Heart left ventricle (tissue), 16 donors: ENCODE results near the gene ARHGEF7. TPM values are rescaled to one million over a fixed set of nuclear protein-coding genes. Genes with fewer than 3 reads are reported as not detected.

Source experiments
- ATAC-seq, 4 donors: fragments of 200-7000 bp; cut with Tn5 transposase; one replicate each; pipeline ENCODE4 v1.9.1; 2020 to 2022; ENCODE audit warnings: moderate library complexity in 4 of 4, mild to moderate bottlenecking in 3 of 4, moderate number of reproducible peaks in 1 of 4
- DNase-seq, 5 donors: peaks; one replicate each; pipeline ENCODE4 v3.0.0-alpha.2; 2020
- H3K27ac ChIP-seq, 12 donors: fragments of 200-600 bp; sonication (generic) in 4 of 12; one replicate each; pipeline versions ENCODE4 v1.5.0 to v1.8.0; 2016 to 2022; ENCODE audit warnings: mild to moderate bottlenecking in 2 of 12
- H3K27me3 ChIP-seq, 9 donors: fragments of 200-600 bp; sonication (generic) in 2 of 9; one replicate each; pipeline versions ENCODE4 v1.5.1 to v1.8.0; 2016 to 2022; ENCODE audit warnings: mild to moderate bottlenecking in 3 of 9
- H3K36me3 ChIP-seq, 9 donors: fragments of 200-600 bp; sonication (generic) in 2 of 9; one replicate each; pipeline versions ENCODE4 v1.5.0 to v1.8.0; 2018 to 2022; ENCODE audit warnings: mild to moderate bottlenecking in 2 of 9
- H3K4me1 ChIP-seq, 12 donors: fragments of 200-600 bp; sonication (generic) in 4 of 12; one replicate each; pipeline versions ENCODE4 v1.5.0 to v1.8.0; 2016 to 2022; ENCODE audit warnings: mild to moderate bottlenecking in 3 of 12
- H3K4me3 ChIP-seq, 12 donors: fragments of 200-600 bp; sonication (generic) in 4 of 12; one replicate each; pipeline versions ENCODE4 v1.5.0 to v1.8.0; 2017 to 2022; ENCODE audit warnings: mild to moderate bottlenecking in 9 of 12, moderate library complexity in 4 of 12
- H3K9me3 ChIP-seq, 12 donors: fragments of 200-600 bp; sonication (generic) in 4 of 12; one replicate each; pipeline versions ENCODE4 v1.5.0 to v1.8.0; 2016 to 2022; ENCODE audit warnings: mild to moderate bottlenecking in 1 of 12
- CTCF ChIP-seq, 12 donors: fragments of 200-600 bp; sonication (generic) in 4 of 12; IDR thresholded peaks; one replicate each; pipeline versions ENCODE4 v1.5.0 to v1.8.0; 2018 to 2022; ENCODE audit warnings: antibody characterized with exemption in 12 of 12, mild to moderate bottlenecking in 5 of 12
- POLR2A ChIP-seq, 2 donors: fragments of 450-650 bp; IDR thresholded peaks; one replicate each; pipeline ENCODE4 v1.6.1; 2017; ENCODE audit warnings: antibody characterized with exemption in 2 of 2, mild to moderate bottlenecking in 2 of 2, moderate library complexity in 2 of 2
- WGBS, 4 donors: extraction: QIAGEN DNeasy Blood & Tissue Kit in 2 of 4; methylation state at CpG; one replicate each; pipeline versions ENCODE4 v1.1.5 to v1.1.7; 2013 to 2018; 5-methylcytosine and 5-hydroxymethylcytosine counted together
- intact Hi-C, 10 donors: fragments of 100-400 bp; cut with DNase I; formaldehyde crosslinking; loops; one replicate each; pipeline versions ENCODE4 v1.11.1 to v1.14.2; 2022
- polyA plus RNA-seq, 2 donors: library from polyadenylated mRNA; stranded (reverse); fragments of 200-250 nt; gene quantifications; one replicate each; pipeline ENCODE4 v1.2.3, GENCODE V29; 2013
- total RNA-seq, 9 donors: library from RNA; depleted of rRNA in 2 of 9; stranded (reverse); fragments of >200 nt in 2 of 9; fragmentation: NEBNext Ultra II Directional in 3 of 9; extraction: Animal tissue kit (Norgen Biotek cat#: 25700) in 3 of 9; gene quantifications; one replicate each; pipeline versions ENCODE4 v1.1.0 to v1.2.4, GENCODE V29; 2016 to 2023
- donor health status: ischemic (EF 13 %, LVEDD 7.1; RV severe dilation, severe dysfunction).
- donor health status: healthy with polysubstance abuse.
- donor health status: DM: no; HTN: yes; CAD: no.
- donor health status: DM: no; HTN: no; CAD: no.
- donor health status: ischemic (EF 25% LVEDD 6.9; RV normal size, moderate dysfunction).
- donor health status: ischemic (EF 25% LVEDD 5.7; RV mildly dilated, moderate dysfunction).
- donor health status: healthy.
- donor health status: DM: yes; HTN: yes; CAD: no.
- donor health status: ischemic (EF 35%, LVEDD 5.7; RV mildly dilated, moderate dysfunction).
- donor health status: nonischemic (EF 11% LVEDD 7.7; RV severe dilation, severe dysfunction).
- donor health status: DM: yes; HTN: yes; CAD: no.
- donor health status: PGD.
- donor health status: ischemic (EF 29% LVEDD 5.4; RV normal size, mild dysfunction).
- donor health status: nonischemic (EF 23%, LVEDD 6.1; RV moderate dilation, normal function).

ARHGEF7 gene
- total and polyA plus RNA-seq, 11 donors: 16.6 to 60.9 (median 37.5) TPM

DNA sequence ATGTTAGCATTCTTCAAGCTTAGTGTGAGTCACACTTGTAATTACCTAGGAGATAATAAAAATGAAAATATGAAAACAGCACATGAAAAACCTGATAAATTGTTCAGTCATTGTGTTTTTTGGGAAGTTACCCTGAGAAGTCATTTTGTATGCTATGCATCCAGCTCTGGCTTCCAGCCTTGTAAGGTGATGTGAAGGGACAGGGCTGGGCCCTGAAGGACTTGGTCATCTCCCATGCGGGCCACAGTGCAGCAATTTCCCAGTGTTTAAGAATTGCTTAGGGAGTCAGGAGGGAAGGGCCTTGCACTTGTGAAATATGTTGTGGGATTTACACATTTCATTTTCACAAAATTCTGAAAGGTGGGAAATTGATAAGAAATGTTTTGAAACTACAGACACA, 41.3 kb downstream of the ARHGEF7 start:
- TF ChIP-seq POLR2A (IDR thresholded peaks at IDR 0.05) (no peak), CTCF (IDR thresholded peaks at IDR 0.05) (no peak)
- 76 to 94% (median 86%) methylated on average over 1 of the region's 1 CpG for WGBS, 4 donors
- DNase-seq (no peak), ATAC-seq (no peak)
- no peak overlapping the region for H3K4me3 ChIP-seq
- no peak overlapping the region for H3K27ac ChIP-seq
- no peaks in the 10 kb centered on the region for H3K9me3 ChIP-seq
- H3K36me3 ChIP-seq: peaks cover 0 to 13% (median 5%) of the 10 kb centered on the region in 9 donors
- H3K27me3 ChIP-seq: no peaks in the 10 kb centered on the region
- intact Hi-C loops: loop anchor here in 2 of 10 donors (10.0 kb wide), 2 partner anchors 92 to 118 kb away; no protein-coding TSS in a partner anchor
- H3K4me1 ChIP-seq: peaks cover 5 to 58% (median 28%) of the 10 kb centered on the region in 12 donors

- no peak for DNase-seq
- no peak for ATAC-seq
- H3K27me3 ChIP-seq: no peaks in the 10 kb centered on the region
- intact Hi-C loops: loop anchor here in 2 of 10 donors (10.0 kb wide), 2 partner anchors 93 to 117 kb away; no protein-coding TSS in a partner anchor
- H3K36me3 ChIP-seq: peaks cover 0 to 14% (median 6%) of the 10 kb centered on the region in 9 donors
- no peak overlapping the region for H3K4me3 ChIP-seq
- H3K9me3 ChIP-seq: no peaks in the 10 kb centered on the region
- no peak overlapping the region for H3K27ac ChIP-seq
- no peak for TF ChIP-seq CTCF (IDR thresholded peaks at IDR 0.05)
- TF ChIP-seq POLR2A (IDR thresholded peaks at IDR 0.05): no peak
- peaks cover 5 to 64% (median 23%) of the 10 kb centered on the region in 12 donors for H3K4me1 ChIP-seq
Measured at GRCh38 chr13:111158136-111158805, 43.2 kb downstream of the ARHGEF7 start.

GRCh38 chr13:111159362-111160320, 44.5 kb downstream of the ARHGEF7 start:
- Histone ChIP-seq H3K9me3 (no peaks in the 10 kb centered on the region), H3K4me3 (no peak overlapping the region), H3K27ac (no peak overlapping the region), H3K4me1 (peaks cover 1 to 59% (median 19%) of the 10 kb centered on the region in 12 donors), H3K36me3 (peaks cover 0 to 17% (median 6%) of the 10 kb centered on the region in 9 donors), H3K27me3 (no peaks in the 10 kb centered on the region)
- TF ChIP-seq CTCF (IDR thresholded peaks at IDR 0.05): no peak
- no peak for ATAC-seq
- intact Hi-C loops: loop anchor here in 3 of 10 donors (5.0 to 10.0 kb wide), 3 partner anchors 53 to 115 kb away; no protein-coding TSS in a partner anchor
- DNase-seq: no peak
- WGBS, 4 donors: 94 to 99% (median 96%) methylated on average over 3 of the region's 3 CpGs

- Histone ChIP-seq H3K27ac (no peak overlapping the region), H3K27me3 (no peaks in the 10 kb centered on the region), H3K4me1 (peaks cover 0 to 53% (median 17%) of the 10 kb centered on the region in 12 donors), H3K36me3 (peaks cover 0 to 17% (median 6%) of the 10 kb centered on the region in 9 donors), H3K9me3 (no peaks in the 10 kb centered on the region), H3K4me3 (no peak overlapping the region)
- DNase-seq: no peak
- TF ChIP-seq CTCF (IDR thresholded peaks at IDR 0.05) (no peak), POLR2A (IDR thresholded peaks at IDR 0.05) (no peak)
- intact Hi-C loops: loop anchor here in 1 of 10 donors (5.0 kb wide), 1 partner anchor 52 kb away; no protein-coding TSS in a partner anchor
- 89 to 100% (median 98%) methylated on average over 3 of the region's 3 CpGs for WGBS, 4 donors
- ATAC-seq: no peak
Measured at GRCh38 chr13:111160648-111161047, 45.5 kb downstream of the ARHGEF7 start.
